Naive B cell (primary cell): ENCODE results near the gene WDR27. TPM values are rescaled to one million over a fixed set of nuclear protein-coding genes. Genes with fewer than 3 reads are reported as not detected.
A peak's percentile ranks its signal among the peaks of the same experiment; 100 is the strongest.
"Not testable (repeated sequence)": the region's sequence is repeated elsewhere in the genome, so short reads cannot be mapped to it uniquely, and the experiment has no call there.

ENCODE experiments used
- ATAC-seq, 2 donors: fragments of 150-1000 bp; cut with Tn5 transposase; 2 replicates each; pipeline ENCODE4 v1.10.0; 2021; ENCODE audit warnings: low read depth in 2 of 2, mild to moderate bottlenecking in 2 of 2, moderate library complexity in 2 of 2
- DNase-seq: peaks from one replicate; pipeline ENCODE4 v3.0.0; 2022
- H3K27ac Mint-ChIP-seq, 6 donors: one replicate each; pipeline ENCODE4 v1.8.0; 2020 to 2022; ENCODE audit warnings: mild to moderate bottlenecking in 6 of 6, mixed read lengths in 6 of 6, moderate library complexity in 5 of 6, inconsistent platforms in 2 of 6
- H3K27me3 Mint-ChIP-seq, 3 donors: one replicate each; pipeline ENCODE4 v1.8.0; 2021 to 2022; ENCODE audit warnings: mixed read lengths in 3 of 3, mild to moderate bottlenecking in 1 of 3
- H3K36me3 Mint-ChIP-seq, 2 donors: one replicate each; pipeline ENCODE4 v1.8.0; 2020 to 2022; ENCODE audit warnings: mixed read lengths in 2 of 2, inconsistent platforms in 1 of 2, mild to moderate bottlenecking in 1 of 2
- H3K4me1 Mint-ChIP-seq, 3 donors: one replicate each; pipeline ENCODE4 v1.8.0; 2020 to 2022; ENCODE audit warnings: mixed read lengths in 3 of 3, inconsistent platforms in 1 of 3, mild to moderate bottlenecking in 1 of 3, moderate library complexity in 1 of 3
- H3K4me3 Mint-ChIP-seq, 8 donors: one replicate each; pipeline ENCODE4 v1.8.0; 2020 to 2022; ENCODE audit warnings: mild to moderate bottlenecking in 8 of 8, mixed read lengths in 8 of 8, moderate library complexity in 8 of 8, inconsistent platforms in 2 of 8
- H3K9me3 Mint-ChIP-seq, 7 donors: one replicate each; pipeline ENCODE4 v1.8.0; 2020 to 2022; ENCODE audit warnings: mixed read lengths in 7 of 7, mild to moderate bottlenecking in 5 of 7, inconsistent platforms in 2 of 7, moderate library complexity in 1 of 7
- polyA plus RNA-seq, 6 donors: library from polyadenylated mRNA; unstranded; fragments of 300-500 nt; fragmentation: Illumina TruSeq; gene quantifications; one replicate each; pipeline ENCODE4 v1.2.3, GENCODE V29; 2021; ENCODE audit warnings: low read depth in 6 of 6

Gene WDR27
- polyA plus RNA-seq, 6 donors from 2014 or later = 9.9 to 17.8 (median 15.2) TPM

- ATAC-seq (no peak), DNase-seq (no peak)
- peak overlapping the region in 2 of 6 donors; percentile 47 to 90 for H3K27ac Mint-ChIP-seq
- peak overlapping the region in 6 of 8 donors; percentile 19 to 99 (median 77) for H3K4me3 Mint-ChIP-seq
- peaks cover 28 to 45% (median 29%) of the 10 kb centered on the region in 3 donors for H3K4me1 Mint-ChIP-seq
- H3K36me3 Mint-ChIP-seq = peaks cover 0 to 10% of the 10 kb centered on the region in 2 donors
- no peaks in the 10 kb centered on the region for H3K27me3 Mint-ChIP-seq
- peaks cover 0 to 12% (median 6%) of the 10 kb centered on the region in 7 donors for H3K9me3 Mint-ChIP-seq
Measured at GRCh38 chr6:169700296-169700695, 1.5 kb downstream of the WDR27 start.

- Mint-ChIP-seq H3K9me3 (peaks cover 0 to 19% (median 15%) of the 10 kb centered on the region in 7 donors), H3K36me3 (peaks cover 0 to 18% of the 10 kb centered on the region in 2 donors), H3K4me1 (peaks cover 15 to 21% (median 20%) of the 10 kb centered on the region in 3 donors)
- ATAC-seq, H3K27me3 Mint-ChIP-seq, H3K4me3 Mint-ChIP-seq, H3K27ac Mint-ChIP-seq, DNase-seq: not testable (repeated sequence)
Measured at GRCh38 chr6:169697115-169697514, 4.7 kb downstream of the WDR27 start.

GRCh38 chr6:169695131-169695530 lies 6.7 kb downstream of the WDR27 start:
- peaks cover 14 to 27% (median 17%) of the 10 kb centered on the region in 3 donors for H3K4me1 Mint-ChIP-seq
- no peak overlapping the region for H3K4me3 Mint-ChIP-seq
- DNase-seq (no peak), ATAC-seq (no peak)
- H3K27ac Mint-ChIP-seq = no peak overlapping the region
- H3K27me3 Mint-ChIP-seq = no peaks in the 10 kb centered on the region
- H3K9me3 Mint-ChIP-seq = peaks cover 0 to 23% (median 18%) of the 10 kb centered on the region in 7 donors
- H3K36me3 Mint-ChIP-seq = peaks cover 0 to 23% of the 10 kb centered on the region in 2 donors

- H3K4me3 Mint-ChIP-seq = no peak overlapping the region
- no peaks in the 10 kb centered on the region for H3K27me3 Mint-ChIP-seq
- H3K9me3 Mint-ChIP-seq = peaks cover 0 to 23% (median 18%) of the 10 kb centered on the region in 7 donors
- DNase-seq (no peak), ATAC-seq (no peak)
- H3K4me1 Mint-ChIP-seq = peaks cover under 1 to 13% (median 6%) of the 10 kb centered on the region in 3 donors
- peaks cover 9 to 32% of the 10 kb centered on the region in 2 donors for H3K36me3 Mint-ChIP-seq
- H3K27ac Mint-ChIP-seq = no peak overlapping the region
Measured at GRCh38 chr6:169692516-169692915, 9.3 kb downstream of the WDR27 start.

GRCh38 chr6:169691260-169691659 lies 10.6 kb downstream of the WDR27 start:
- no peak overlapping the region for H3K27ac Mint-ChIP-seq
- H3K4me1 Mint-ChIP-seq = peaks cover 0 to 13% (median 6%) of the 10 kb centered on the region in 3 donors
- H3K4me3 Mint-ChIP-seq = no peak overlapping the region
- no peaks in the 10 kb centered on the region for H3K27me3 Mint-ChIP-seq
- peaks cover 22 to 40% of the 10 kb centered on the region in 2 donors for H3K36me3 Mint-ChIP-seq
- peaks cover under 1 to 33% (median 24%) of the 10 kb centered on the region in 7 donors for H3K9me3 Mint-ChIP-seq
- DNase-seq (no peak), ATAC-seq (no peak)

- Mint-ChIP-seq H3K36me3 (peaks cover 37 to 50% of the 10 kb centered on the region in 2 donors), H3K27ac (peak overlapping the region in 1 of 6 donors; percentile 15), H3K4me1 (peaks cover 0 to 13% (median 10%) of the 10 kb centered on the region in 3 donors), H3K9me3 (peaks cover 14 to 49% (median 34%) of the 10 kb centered on the region in 7 donors), H3K27me3 (no peaks in the 10 kb centered on the region), H3K4me3 (no peak overlapping the region)
- ATAC-seq (no peak), DNase-seq (no peak)
Measured at GRCh38 chr6:169689287-169689686, 12.5 kb downstream of the WDR27 start.

- no peaks in the 10 kb centered on the region for H3K27me3 Mint-ChIP-seq
- H3K4me3 Mint-ChIP-seq = no peak overlapping the region
- peaks cover 7 to 26% (median 20%) of the 10 kb centered on the region in 3 donors for H3K4me1 Mint-ChIP-seq
- no peak overlapping the region for H3K27ac Mint-ChIP-seq
- H3K36me3 Mint-ChIP-seq = peaks cover 62 to 71% of the 10 kb centered on the region in 2 donors
- no peak for ATAC-seq
- DNase-seq = no peak
- H3K9me3 Mint-ChIP-seq = peaks cover 14 to 34% (median 24%) of the 10 kb centered on the region in 7 donors
Measured at GRCh38 chr6:169685860-169686259, 16.0 kb downstream of the WDR27 start.

GRCh38 chr6:169684056-169684455 lies 17.8 kb downstream of the WDR27 start:
- DNase-seq (no peak), ATAC-seq (no peak)
- H3K27me3 Mint-ChIP-seq = no peaks in the 10 kb centered on the region
- peaks cover 7 to 21% (median 13%) of the 10 kb centered on the region in 3 donors for H3K4me1 Mint-ChIP-seq
- H3K4me3 Mint-ChIP-seq = no peak overlapping the region
- H3K36me3 Mint-ChIP-seq = peaks cover 76 to 79% of the 10 kb centered on the region in 2 donors
- peaks cover 18 to 36% (median 26%) of the 10 kb centered on the region in 7 donors for H3K9me3 Mint-ChIP-seq
- H3K27ac Mint-ChIP-seq = no peak overlapping the region

- Mint-ChIP-seq H3K9me3 (peaks cover 0 to 12% (median 5%) of the 10 kb centered on the region in 7 donors), H3K4me1 (peaks cover 5 to 16% (median 10%) of the 10 kb centered on the region in 3 donors), H3K27ac (no peak overlapping the region), H3K36me3 (peaks cover 57% of the 10 kb centered on the region in 2 donors), H3K27me3 (no peaks in the 10 kb centered on the region), H3K4me3 (no peak overlapping the region)
- DNase-seq (no peak), ATAC-seq (no peak)
Measured at GRCh38 chr6:169678342-169678741, 23.5 kb downstream of the WDR27 start.

- Mint-ChIP-seq H3K36me3 (peaks cover 52 to 53% of the 10 kb centered on the region in 2 donors), H3K4me3 (no peak overlapping the region), H3K9me3 (peaks cover 0 to 12% (median 5%) of the 10 kb centered on the region in 7 donors), H3K4me1 (peaks cover 2 to 8% (median 4%) of the 10 kb centered on the region in 3 donors), H3K27me3 (no peaks in the 10 kb centered on the region), H3K27ac (peak overlapping the region in 1 of 6 donors; percentile 44)
- DNase-seq (no peak), ATAC-seq (no peak)
Measured at GRCh38 chr6:169677096-169677495, 24.7 kb downstream of the WDR27 start.

- H3K36me3 Mint-ChIP-seq = peaks cover 32 to 43% of the 10 kb centered on the region in 2 donors
- H3K4me1 Mint-ChIP-seq = peaks cover 0 to 3% (median 0%) of the 10 kb centered on the region in 3 donors
- peaks cover 0 to 6% (median 0%) of the 10 kb centered on the region in 7 donors for H3K9me3 Mint-ChIP-seq
- no peak for DNase-seq
- H3K27me3 Mint-ChIP-seq = no peaks in the 10 kb centered on the region
- ATAC-seq = no peak
- no peak overlapping the region for H3K27ac Mint-ChIP-seq
- no peak overlapping the region for H3K4me3 Mint-ChIP-seq
Measured at GRCh38 chr6:169675011-169675410, 26.8 kb downstream of the WDR27 start.

GRCh38 chr6:169671563-169671962 lies 30.3 kb downstream of the WDR27 start:
- DNase-seq = no peak
- Mint-ChIP-seq H3K36me3 (peaks cover 27 to 28% of the 10 kb centered on the region in 2 donors), H3K27me3 (no peaks in the 10 kb centered on the region), H3K4me3 (no peak overlapping the region), H3K9me3 (peaks cover 0 to 4% (median 0%) of the 10 kb centered on the region in 7 donors), H3K27ac (peak overlapping the region in 2 of 6 donors; percentile 10 to 67), H3K4me1 (no peaks in the 10 kb centered on the region)
- ATAC-seq = no peak

- ATAC-seq = no peak
Measured at GRCh38 chr6:169669889-169670288, 31.9 kb downstream of the WDR27 start.

GRCh38 chr6:169669147-169669546 lies 32.7 kb downstream of the WDR27 start:
- Mint-ChIP-seq H3K4me1 (no peaks in the 10 kb centered on the region), H3K27ac (peak overlapping the region in 1 of 6 donors; percentile 9), H3K36me3 (peaks cover 19 to 22% of the 10 kb centered on the region in 2 donors), H3K4me3 (no peak overlapping the region), H3K27me3 (no peaks in the 10 kb centered on the region), H3K9me3 (no peaks in the 10 kb centered on the region)
- ATAC-seq = no peak
- DNase-seq = no peak

More at GRCh38 chr6:169669889-169670288, 31.9 kb downstream of the WDR27 start:
- no peak for DNase-seq
- Mint-ChIP-seq H3K27me3 (no peaks in the 10 kb centered on the region), H3K9me3 (peaks cover 0 to 4% (median 0%) of the 10 kb centered on the region in 7 donors), H3K4me3 (no peak overlapping the region), H3K4me1 (no peaks in the 10 kb centered on the region), H3K27ac (peak overlapping the region in 1 of 6 donors; percentile 47), H3K36me3 (peaks cover 24 to 26% of the 10 kb centered on the region in 2 donors)
